NCI-H128 (cell line): ENCODE data around the gene RANBP10.
A peak's percentile ranks its signal among the peaks of the same experiment; 100 is the strongest.

Experiments used
- DNase-seq: peaks from one replicate; lab custom pipeline; 2025; ENCODE audit not compliant: unreplicated experiment; lab: John Stamatoyannopoulos, UW

Gene RANBP10

GRCh38 chr16:67828651-67829050 is 22.3 kb upstream of the RANBP10 start:
- no peak for DNase-seq

- DNase-seq: no peak
Measured at GRCh38 chr16:67825906-67826305, 19.5 kb upstream of the RANBP10 start.

GRCh38 chr16:67825119-67825518 is 18.8 kb upstream of the RANBP10 start:
- DNase-seq: no peak

- DNase-seq: no peak
Measured at GRCh38 chr16:67822511-67822910, 16.2 kb upstream of the RANBP10 start.

- DNase-seq: no peak
Measured at GRCh38 chr16:67820608-67821259, 14.4 kb upstream of the RANBP10 start.

- DNase-seq: no peak
Measured at GRCh38 chr16:67814567-67814966, 8.2 kb upstream of the RANBP10 start.

GRCh38 chr16:67811899-67812298 is 5.5 kb upstream of the RANBP10 start:
- no peak for DNase-seq

GRCh38 chr16:67807148-67807682 is 855 bp upstream of the RANBP10 start:
- no peak for DNase-seq

GRCh38 chr16:67805718-67806427 is 487 bp downstream of the RANBP10 start:
- DNase-seq: no peak

GRCh38 chr16:67804853-67805542 is 1.4 kb downstream of the RANBP10 start:
- no peak for DNase-seq

- no peak for DNase-seq
Measured at GRCh38 chr16:67803894-67804293, 2.5 kb downstream of the RANBP10 start.

GRCh38 chr16:67801883-67802282 is 4.5 kb downstream of the RANBP10 start:
- DNase-seq: no peak

GRCh38 chr16:67801241-67801640 is 5.1 kb downstream of the RANBP10 start:
- no peak for DNase-seq

- DNase-seq: no peak
Measured at GRCh38 chr16:67800338-67800926, 5.9 kb downstream of the RANBP10 start.

- DNase-seq: no peak
Measured at GRCh38 chr16:67796099-67796718, 10.2 kb downstream of the RANBP10 start.

GRCh38 chr16:67790071-67790470 is 16.3 kb downstream of the RANBP10 start:
- DNase-seq: no peak

GRCh38 chr16:67786491-67786890 is 19.9 kb downstream of the RANBP10 start:
- no peak for DNase-seq

GRCh38 chr16:67783353-67783725 is 23.0 kb downstream of the RANBP10 start:
- DNase-seq: peak; percentile 45

GRCh38 chr16:67782567-67783352 is 23.6 kb downstream of the RANBP10 start:
- peak; percentile 46 for DNase-seq

GRCh38 chr16:67781565-67781921 is 24.8 kb downstream of the RANBP10 start:
- DNase-seq: no peak
